HG03520 (cell line): ENCODE results near the gene TOPBP1.
"Not testable (repeated sequence)": the region's sequence is repeated elsewhere in the genome, so short reads cannot be mapped to it uniquely, and the experiment has no call there.

Experiments used
- ATAC-seq: cut with Tn5 transposase; IDR thresholded peaks from one replicate; pipeline ENCODE4 v1.9.1; 2021; ENCODE audit warnings: mild to moderate bottlenecking, moderate library complexity; ENCODE audit not compliant: unreplicated experiment

TOPBP1 gene

GRCh38 chr3:133675631-133676335 is 14.0 kb upstream of the TOPBP1 start:
- peak; percentile 69 for ATAC-seq

GRCh38 chr3:133674290-133674919 is 12.7 kb upstream of the TOPBP1 start:
- no peak for ATAC-seq

GRCh38 chr3:133673746-133674145 is 12.0 kb upstream of the TOPBP1 start:
- no peak for ATAC-seq

GRCh38 chr3:133672461-133672860 is 10.7 kb upstream of the TOPBP1 start:
- no peak for ATAC-seq

GRCh38 chr3:133670525-133670995 is 8.8 kb upstream of the TOPBP1 start:
- ATAC-seq: no peak

GRCh38 chr3:133669949-133670524 is 8.3 kb upstream of the TOPBP1 start:
- no peak for ATAC-seq

GRCh38 chr3:133667118-133667517 is 5.4 kb upstream of the TOPBP1 start:
- no peak for ATAC-seq

GRCh38 chr3:133665188-133665587 is 3.4 kb upstream of the TOPBP1 start:
- not testable (repeated sequence) for ATAC-seq

GRCh38 chr3:133663569-133664313 is 2.0 kb upstream of the TOPBP1 start:
- peak; percentile 55 for ATAC-seq

GRCh38 chr3:133662278-133662651 is 524 bp upstream of the TOPBP1 start:
- ATAC-seq: peak; percentile 38

GRCh38 chr3:133659806-133660205 is 1.9 kb downstream of the TOPBP1 start:
- ATAC-seq: no peak

- no peak for ATAC-seq
These were observed 5.8 kb downstream of the TOPBP1 start for GRCh38 chr3:133655731-133656515.

GRCh38 chr3:133649486-133650068 is 12.2 kb downstream of the TOPBP1 start:
- no peak for ATAC-seq

GRCh38 chr3:133644768-133645167 is 17.0 kb downstream of the TOPBP1 start:
- ATAC-seq: no peak

GRCh38 chr3:133643611-133644010 is 18.1 kb downstream of the TOPBP1 start:
- ATAC-seq: no peak

GRCh38 chr3:133641254-133641653 is 20.5 kb downstream of the TOPBP1 start:
- no peak for ATAC-seq

GRCh38 chr3:133633439-133633838 is 28.3 kb downstream of the TOPBP1 start:
- no peak for ATAC-seq

- ATAC-seq: no peak
These were observed 32.6 kb downstream of the TOPBP1 start for GRCh38 chr3:133629146-133629545.

GRCh38 chr3:133627789-133628188 is 34.0 kb downstream of the TOPBP1 start:
- ATAC-seq: no peak

GRCh38 chr3:133620066-133620784 is 41.5 kb downstream of the TOPBP1 start:
- peak; percentile 100 for ATAC-seq
